Keratinocyte (primary cell): ENCODE results near the gene ILKAP.

Experiments used
- EZH2 ChIP-seq: IDR thresholded peaks from one replicate; pipeline ENCODE4 v1.6.1; 2012; ENCODE audit warnings: inconsistent platforms, mild to moderate bottlenecking, low read length, moderate library complexity
- TF ChIP-seq, protein P1 (sequence below), 3 experiments: IDR thresholded peaks in 1 of 3; conservative IDR thresholded peaks in 1 of 3; optimal IDR thresholded peaks in 1 of 3; 2 replicates in 2 of 3; 3 replicates in 1 of 3; pipeline versions ENCODE3 to v1.5.1; 2011; ENCODE audit warnings: low read length in 3 of 3, mild to moderate bottlenecking in 3 of 3, moderate library complexity in 2 of 3, control low read depth in 1 of 3, inconsistent platforms in 1 of 3; ENCODE audit not compliant: insufficient read depth in 2 of 3; ENCODE audit errors: extremely low read depth in 1 of 3

DNA sequence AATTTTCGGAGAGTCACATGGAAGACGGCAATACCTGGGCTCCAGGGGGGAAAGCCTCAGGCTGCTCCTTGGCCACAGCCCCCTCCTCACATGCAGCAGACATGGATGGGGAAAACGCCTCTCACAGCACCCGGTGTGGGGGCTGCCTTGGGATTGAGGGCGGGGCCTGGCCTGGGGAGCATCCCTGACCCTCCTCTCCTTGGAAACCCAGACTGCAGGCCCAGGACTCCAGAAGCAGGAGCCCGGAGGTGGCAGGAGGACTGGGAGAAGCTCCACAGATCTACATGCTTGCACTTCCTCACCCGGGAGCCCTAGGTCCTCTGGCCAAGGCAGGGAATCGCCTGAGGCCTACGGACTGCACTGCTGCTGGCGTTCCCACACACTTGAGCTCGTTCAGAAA, 48.5 kb upstream of the ILKAP start:
- no peak for TF ChIP-seq EZH2
- TF ChIP-seq, protein P1, sequence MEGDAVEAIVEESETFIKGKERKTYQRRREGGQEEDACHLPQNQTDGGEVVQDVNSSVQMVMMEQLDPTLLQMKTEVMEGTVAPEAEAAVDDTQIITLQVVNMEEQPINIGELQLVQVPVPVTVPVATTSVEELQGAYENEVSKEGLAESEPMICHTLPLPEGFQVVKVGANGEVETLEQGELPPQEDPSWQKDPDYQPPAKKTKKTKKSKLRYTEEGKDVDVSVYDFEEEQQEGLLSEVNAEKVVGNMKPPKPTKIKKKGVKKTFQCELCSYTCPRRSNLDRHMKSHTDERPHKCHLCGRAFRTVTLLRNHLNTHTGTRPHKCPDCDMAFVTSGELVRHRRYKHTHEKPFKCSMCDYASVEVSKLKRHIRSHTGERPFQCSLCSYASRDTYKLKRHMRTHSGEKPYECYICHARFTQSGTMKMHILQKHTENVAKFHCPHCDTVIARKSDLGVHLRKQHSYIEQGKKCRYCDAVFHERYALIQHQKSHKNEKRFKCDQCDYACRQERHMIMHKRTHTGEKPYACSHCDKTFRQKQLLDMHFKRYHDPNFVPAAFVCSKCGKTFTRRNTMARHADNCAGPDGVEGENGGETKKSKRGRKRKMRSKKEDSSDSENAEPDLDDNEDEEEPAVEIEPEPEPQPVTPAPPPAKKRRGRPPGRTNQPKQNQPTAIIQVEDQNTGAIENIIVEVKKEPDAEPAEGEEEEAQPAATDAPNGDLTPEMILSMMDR (optimal IDR thresholded peaks at IDR 0.05 in 1 of 3, IDR thresholded peaks at IDR 0.05 in 1 of 3, conservative IDR thresholded peaks at IDR 0.05 in 1 of 3; ENCODE audit: extremely low read depth in 1 of 3, insufficient read depth in 2 of 3, low read length in 3 of 3): no peak
